ENCODE results near the gene BTG2.

- no peak for TF ChIP-seq CTCF (IDR thresholded peaks at IDR 0.05)
- TF ChIP-seq POLR2A (IDR thresholded peaks at IDR 0.05), result peak in 1 of 2 donors; percentile 10
Measured at GRCh38 chr1:203306965-203307541, 1.7 kb downstream of the BTG2 start.

Measured in thyroid gland (tissue), 4 donors.